GM12874 (cell line): ENCODE data around the gene MPHOSPH8.

Experiments used
- TF ChIP-seq, protein P1 (sequence below): IDR thresholded peaks from 2 replicates; pipeline ENCODE4 v1.5.1; 2011; ENCODE audit warnings: low read depth, mild to moderate bottlenecking, control low read depth, low read length, moderate library complexity; ENCODE audit not compliant: insufficient read depth

MPHOSPH8 gene

DNA sequence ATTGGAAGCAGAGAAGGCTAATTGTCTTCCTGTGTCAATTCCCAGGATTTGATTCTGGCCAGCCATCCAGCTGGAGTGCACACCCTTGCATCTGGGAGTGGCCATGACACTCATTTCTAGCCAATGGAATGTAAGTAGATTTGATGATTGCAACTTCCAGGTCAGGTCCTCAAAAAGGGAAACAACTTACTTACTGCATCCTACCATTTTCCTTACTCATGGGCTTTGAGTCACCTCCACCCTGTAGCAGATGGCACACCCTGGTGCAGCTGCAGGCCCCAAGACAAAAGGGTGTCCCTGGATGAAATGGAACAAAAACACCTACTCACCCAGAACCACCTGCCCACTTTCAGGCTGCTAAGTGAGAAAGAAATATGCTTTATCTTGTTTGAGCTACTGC, 27.3 kb upstream of the MPHOSPH8 start:
- TF ChIP-seq, protein P1, sequence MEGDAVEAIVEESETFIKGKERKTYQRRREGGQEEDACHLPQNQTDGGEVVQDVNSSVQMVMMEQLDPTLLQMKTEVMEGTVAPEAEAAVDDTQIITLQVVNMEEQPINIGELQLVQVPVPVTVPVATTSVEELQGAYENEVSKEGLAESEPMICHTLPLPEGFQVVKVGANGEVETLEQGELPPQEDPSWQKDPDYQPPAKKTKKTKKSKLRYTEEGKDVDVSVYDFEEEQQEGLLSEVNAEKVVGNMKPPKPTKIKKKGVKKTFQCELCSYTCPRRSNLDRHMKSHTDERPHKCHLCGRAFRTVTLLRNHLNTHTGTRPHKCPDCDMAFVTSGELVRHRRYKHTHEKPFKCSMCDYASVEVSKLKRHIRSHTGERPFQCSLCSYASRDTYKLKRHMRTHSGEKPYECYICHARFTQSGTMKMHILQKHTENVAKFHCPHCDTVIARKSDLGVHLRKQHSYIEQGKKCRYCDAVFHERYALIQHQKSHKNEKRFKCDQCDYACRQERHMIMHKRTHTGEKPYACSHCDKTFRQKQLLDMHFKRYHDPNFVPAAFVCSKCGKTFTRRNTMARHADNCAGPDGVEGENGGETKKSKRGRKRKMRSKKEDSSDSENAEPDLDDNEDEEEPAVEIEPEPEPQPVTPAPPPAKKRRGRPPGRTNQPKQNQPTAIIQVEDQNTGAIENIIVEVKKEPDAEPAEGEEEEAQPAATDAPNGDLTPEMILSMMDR, result no peak

DNA sequence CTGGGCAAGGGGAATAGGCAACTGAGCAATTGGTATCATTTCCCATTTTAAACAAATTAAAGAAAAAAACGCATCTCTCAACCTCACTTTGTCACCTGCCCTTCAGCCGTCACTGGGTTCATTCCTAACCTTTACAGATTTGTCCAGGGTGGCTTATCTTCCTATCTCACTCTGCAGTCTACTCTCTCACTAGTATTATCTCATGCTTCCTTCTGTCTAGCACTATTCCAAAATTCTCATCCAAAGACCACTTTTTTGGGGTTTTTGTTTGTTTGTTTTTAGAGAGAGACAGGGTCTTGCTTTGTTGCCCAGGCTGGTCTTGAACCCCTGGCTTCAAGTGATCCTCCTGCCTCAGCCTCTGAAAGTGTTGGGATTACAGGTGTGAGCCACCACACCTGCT, 26.7 kb upstream of the MPHOSPH8 start:
- TF ChIP-seq, protein P1, result no peak

DNA sequence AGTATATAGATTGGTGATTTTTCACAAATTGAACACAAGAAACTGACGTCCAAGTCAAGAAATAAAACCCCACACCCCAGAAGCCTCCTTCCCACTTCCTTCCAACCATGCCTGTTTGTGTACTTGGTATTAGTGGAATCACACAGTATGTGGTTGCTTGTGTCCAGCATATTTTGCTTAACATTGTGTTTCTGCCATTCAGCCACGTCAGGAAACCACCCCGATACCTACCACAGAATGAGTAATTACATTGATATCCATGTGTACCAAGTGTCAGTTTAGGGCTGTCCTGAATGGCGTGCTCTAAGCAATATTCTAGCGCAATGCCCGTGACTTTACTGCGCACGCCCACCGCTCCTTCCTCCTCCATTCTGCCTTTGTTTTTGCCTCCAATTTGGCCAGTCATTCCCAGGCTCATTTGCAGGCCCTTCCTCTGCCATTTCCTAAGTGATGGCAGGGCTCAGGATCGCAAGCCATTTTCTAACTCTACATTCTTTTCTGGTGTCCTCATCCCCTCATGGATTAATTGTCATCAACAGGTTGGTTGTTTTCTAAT, 25.9 kb upstream of the MPHOSPH8 start:
- TF ChIP-seq, protein P1, result no peak

DNA sequence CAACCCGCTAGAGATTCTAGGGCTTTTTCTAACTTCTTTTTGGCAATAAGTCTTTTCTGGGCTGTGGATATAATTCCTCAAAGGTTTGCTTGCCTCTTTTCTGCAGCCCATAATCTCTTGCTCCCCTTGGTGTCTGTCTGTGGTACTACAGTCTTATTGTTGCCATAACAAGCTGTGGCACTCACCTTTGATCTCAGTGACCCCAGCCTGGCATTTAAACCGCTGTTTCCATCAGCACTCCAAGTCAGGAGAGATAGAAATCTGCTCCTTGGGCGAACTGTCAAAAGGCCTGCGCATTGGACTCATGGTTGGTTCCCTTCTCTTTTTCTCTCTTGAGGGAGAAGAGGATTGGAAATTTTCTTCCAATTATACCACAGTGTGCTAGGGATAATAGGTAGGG, 14.5 kb upstream of the MPHOSPH8 start:
- TF ChIP-seq, protein P1, result peak; percentile 61

DNA sequence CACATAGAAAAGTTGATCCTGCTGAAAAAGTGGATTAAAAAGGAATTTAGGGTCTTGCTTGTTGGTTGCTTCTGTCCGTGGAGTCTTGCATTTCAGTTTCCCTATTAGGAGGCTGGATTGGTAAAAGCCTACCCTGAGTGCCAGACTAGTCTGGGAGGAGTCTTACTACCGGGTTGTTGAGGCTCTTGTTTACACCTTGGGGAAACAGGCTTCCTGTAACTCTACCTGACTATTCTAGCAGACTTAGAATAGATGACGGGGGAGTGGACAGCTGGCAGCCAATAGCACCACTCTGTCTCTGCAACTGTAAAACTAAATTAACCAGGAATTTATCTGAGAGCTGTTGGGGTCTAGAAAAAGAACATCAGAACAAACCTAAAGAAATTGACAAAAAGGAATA, 11.3 kb upstream of the MPHOSPH8 start:
- TF ChIP-seq, protein P1, result no peak

DNA sequence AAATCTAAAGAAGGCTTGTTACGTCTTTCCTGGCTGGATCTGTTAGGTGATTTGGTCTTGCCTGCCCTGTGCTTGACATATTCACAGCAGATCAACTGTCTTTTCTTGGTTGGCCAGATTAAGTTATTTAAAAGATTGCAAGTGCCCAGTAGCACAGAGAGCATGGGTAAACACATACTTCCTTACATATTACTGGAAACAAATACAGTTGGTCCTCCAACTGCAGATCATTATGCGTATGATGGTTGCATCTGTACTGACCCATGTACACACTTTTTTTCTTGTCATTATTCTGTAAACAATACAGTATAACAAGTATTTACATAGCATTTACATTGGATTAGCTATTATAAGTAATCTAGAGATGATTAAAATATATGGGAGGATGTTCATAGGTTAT, 9.2 kb upstream of the MPHOSPH8 start:
- TF ChIP-seq, protein P1, result no peak

DNA sequence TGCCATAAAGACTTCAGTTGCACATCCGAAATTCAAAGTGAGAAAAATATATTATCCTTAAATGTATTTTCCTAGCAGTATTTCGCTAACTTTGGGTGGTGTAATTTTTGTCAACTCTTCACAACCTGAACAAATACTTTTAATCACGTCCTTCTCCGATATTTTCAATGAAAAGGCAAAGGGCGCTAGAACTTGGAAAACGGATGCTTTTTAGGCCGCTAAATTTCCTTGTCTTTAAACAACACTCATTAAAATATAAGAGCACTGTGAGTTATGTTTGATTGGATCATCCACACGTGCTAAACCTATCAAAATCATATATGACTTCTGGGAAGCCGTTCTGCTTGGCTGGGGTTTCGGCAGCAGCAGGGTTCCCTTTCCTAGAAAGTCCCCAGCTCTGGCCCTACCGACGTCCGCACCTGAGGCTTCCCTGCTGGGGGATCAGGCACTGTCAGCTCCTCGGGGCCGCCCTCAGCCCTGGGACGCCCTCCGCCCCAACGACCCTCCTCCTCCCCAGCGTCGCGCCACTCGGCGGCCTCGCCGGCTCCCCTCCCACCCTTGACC, 462 bp upstream of the MPHOSPH8 start:
- TF ChIP-seq, protein P1, result no peak
